ENCODE results near the gene ERP44.

Gene ERP44

GRCh38 chr9:99947395-99947794 is 151.4 kb downstream of the ERP44 start:
- peaks cover 10% of the 10 kb centered on the region; the same call in 1 of the 2 replicates for H3K36me3 ChIP-seq (ENCODE audit: insufficient read depth, low read length)
- no peak overlapping the region for H3K9ac ChIP-seq (ENCODE audit: low read depth, low read length)
- H3K4me1 ChIP-seq (ENCODE audit: insufficient read depth, low read length) = no peaks in the 10 kb centered on the region
- no peaks in the 10 kb centered on the region for H3K27me3 ChIP-seq (ENCODE audit: insufficient read depth, low read length)
- no peak overlapping the region for H3K27ac ChIP-seq (ENCODE audit: low read depth, low read length)
- no peak overlapping the region for H3K4me3 ChIP-seq (ENCODE audit: low read length)
- WGBS = 83% methylated on average over 3 of the region's 3 CpGs
- H3K9me3 ChIP-seq (ENCODE audit: insufficient read depth, low read depth, low read length) = no peaks in the 10 kb centered on the region

GRCh38 chr9:99936947-99937587 is 161.7 kb downstream of the ERP44 start:
- no peak overlapping the region for H3K27ac ChIP-seq (ENCODE audit: low read depth, low read length)
- H3K9ac ChIP-seq (ENCODE audit: low read depth, low read length) = no peak overlapping the region
- no peak overlapping the region for H3K4me3 ChIP-seq (ENCODE audit: low read length)
- H3K4me1 ChIP-seq (ENCODE audit: insufficient read depth, low read length) = no peaks in the 10 kb centered on the region
- H3K27me3 ChIP-seq (ENCODE audit: insufficient read depth, low read length) = no peaks in the 10 kb centered on the region
- H3K9me3 ChIP-seq (ENCODE audit: insufficient read depth, low read depth, low read length) = no peaks in the 10 kb centered on the region
- H3K36me3 ChIP-seq (ENCODE audit: insufficient read depth, low read length) = no peaks in the 10 kb centered on the region
- WGBS = 95% methylated on average over 3 of the region's 4 CpGs

GRCh38 chr9:99931155-99931840 is 167.5 kb downstream of the ERP44 start:
- Histone ChIP-seq H3K4me3 (ENCODE audit: low read length) (no peak overlapping the region), H3K9ac (ENCODE audit: low read depth, low read length) (no peak overlapping the region), H3K36me3 (ENCODE audit: insufficient read depth, low read length) (0 out of 2 replicates have a peak, but pooled peaks cover 4% of the 10 kb centered on the region), H3K27me3 (ENCODE audit: insufficient read depth, low read length) (no peaks in the 10 kb centered on the region), H3K4me1 (ENCODE audit: insufficient read depth, low read length) (no peaks in the 10 kb centered on the region), H3K27ac (ENCODE audit: low read depth, low read length) (no peak overlapping the region), H3K9me3 (ENCODE audit: insufficient read depth, low read depth, low read length) (no peaks in the 10 kb centered on the region)
- 96% methylated on average over 5 of the region's 6 CpGs for WGBS

DNA sequence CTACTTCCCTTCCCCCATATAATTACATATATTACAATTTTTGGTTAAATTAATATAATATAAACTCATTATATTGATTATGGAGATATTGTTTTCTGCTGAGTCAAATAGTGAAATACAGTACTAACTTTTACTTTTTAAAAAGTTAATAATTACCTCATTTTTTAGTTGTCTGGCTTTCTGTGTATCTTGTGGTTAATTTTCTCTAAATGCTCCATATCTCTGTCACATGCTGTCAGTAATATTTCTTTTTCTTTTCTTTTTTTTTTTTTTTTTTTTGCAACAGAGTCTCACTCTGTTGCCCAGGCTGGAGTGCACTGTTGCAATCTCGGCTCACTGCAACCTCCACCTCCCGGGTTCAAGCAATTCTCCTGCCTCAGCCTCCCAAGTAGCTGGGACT is 169.1 kb downstream of the ERP44 start:
- Histone ChIP-seq H3K36me3 (ENCODE audit: insufficient read depth, low read length) (0 out of 2 replicates have a peak, but pooled peaks cover 8% of the 10 kb centered on the region), H3K27me3 (ENCODE audit: insufficient read depth, low read length) (no peaks in the 10 kb centered on the region), H3K4me3 (ENCODE audit: low read length) (no peak overlapping the region), H3K9ac (ENCODE audit: low read depth, low read length) (no peak overlapping the region), H3K4me1 (ENCODE audit: insufficient read depth, low read length) (no peaks in the 10 kb centered on the region), H3K9me3 (ENCODE audit: insufficient read depth, low read depth, low read length) (peaks cover 11% of the 10 kb centered on the region; the same call in 1 of the 2 replicates), H3K27ac (ENCODE audit: low read depth, low read length) (no peak overlapping the region)
- 84% methylated on average over 2 of the region's 2 CpGs for WGBS

Measured in HUES64 (cell line).